Mammary epithelial cell (primary cell): ENCODE data around the gene ABAT.

Source experiments
- CTCF ChIP-seq, 2 donors: IDR thresholded peaks in 1 of 2; conservative IDR thresholded peaks in 1 of 2; 2 replicates each; pipeline ENCODE4 v1.5.1; 2011 to 2012; ENCODE audit warnings: inconsistent platforms in 2 of 2, low read length in 2 of 2, mild to moderate bottlenecking in 2 of 2, control low read depth in 1 of 2, low read depth in 1 of 2; ENCODE audit not compliant: insufficient read depth in 1 of 2; ENCODE audit errors: extremely low read depth in 1 of 2
- EZH2 ChIP-seq: IDR thresholded peaks from 2 replicates; pipeline ENCODE4 v1.6.1; 2012; ENCODE audit warnings: low read length, inconsistent platforms, borderline replicate concordance

GRCh38 chr16:8691728-8692127, 17.3 kb downstream of the ABAT start:
- TF ChIP-seq CTCF (conservative IDR thresholded peaks at IDR 0.05 in 1 of 2, IDR thresholded peaks at IDR 0.05 in 1 of 2; ENCODE audit: extremely low read depth in 1 of 2, insufficient read depth in 1 of 2, low read depth in 1 of 2, low read length in 2 of 2): no peak
- TF ChIP-seq EZH2: no peak
